ENCODE data around the gene UNC45A.

DNA sequence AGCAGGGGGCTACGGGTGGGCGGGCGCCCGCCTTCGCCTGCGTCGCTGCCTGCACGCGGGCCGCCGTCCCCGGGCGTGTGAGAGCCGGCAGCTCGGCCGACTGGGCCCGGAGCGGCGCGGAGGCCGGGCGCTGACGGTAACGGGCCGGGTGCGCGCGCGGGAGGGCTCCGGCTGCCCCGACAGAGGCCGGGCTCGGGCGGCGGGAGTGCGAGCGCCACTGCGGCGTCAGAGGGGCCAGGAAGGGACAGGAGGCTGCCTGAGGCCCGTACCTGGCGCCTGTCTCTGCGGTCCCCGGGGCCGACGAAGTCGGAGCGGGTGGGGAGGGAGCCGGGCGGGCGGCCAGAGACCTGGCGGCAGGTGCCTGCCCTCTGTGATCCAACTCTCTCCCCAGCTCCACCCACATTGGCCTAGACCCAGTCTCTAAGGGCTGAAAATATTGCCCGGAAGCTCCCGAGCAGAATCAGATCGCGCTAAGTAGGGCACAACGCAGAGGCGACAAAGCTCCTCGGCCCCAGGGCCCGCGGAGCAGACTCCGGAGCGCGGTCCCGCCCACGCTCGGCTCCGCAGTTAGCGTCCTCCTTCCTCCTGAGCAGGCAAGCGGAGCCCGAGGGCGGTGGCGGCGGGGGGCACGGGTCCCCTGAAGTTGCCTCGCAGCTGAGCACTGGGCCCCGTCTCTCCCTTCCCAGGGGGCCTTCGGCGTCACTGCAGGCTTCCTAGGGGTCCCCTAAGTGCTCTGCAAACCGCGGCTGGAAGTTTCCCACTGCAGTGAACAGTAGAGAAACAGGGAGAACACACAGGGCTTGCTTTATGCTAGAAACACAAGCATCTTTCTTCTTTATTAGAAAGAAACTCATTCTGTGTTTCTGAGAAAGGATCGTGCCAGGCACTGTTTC, 32.0 kb upstream of the UNC45A start, which contains the start of gene MAN2A2:
- TF ChIP-seq, protein P1, sequence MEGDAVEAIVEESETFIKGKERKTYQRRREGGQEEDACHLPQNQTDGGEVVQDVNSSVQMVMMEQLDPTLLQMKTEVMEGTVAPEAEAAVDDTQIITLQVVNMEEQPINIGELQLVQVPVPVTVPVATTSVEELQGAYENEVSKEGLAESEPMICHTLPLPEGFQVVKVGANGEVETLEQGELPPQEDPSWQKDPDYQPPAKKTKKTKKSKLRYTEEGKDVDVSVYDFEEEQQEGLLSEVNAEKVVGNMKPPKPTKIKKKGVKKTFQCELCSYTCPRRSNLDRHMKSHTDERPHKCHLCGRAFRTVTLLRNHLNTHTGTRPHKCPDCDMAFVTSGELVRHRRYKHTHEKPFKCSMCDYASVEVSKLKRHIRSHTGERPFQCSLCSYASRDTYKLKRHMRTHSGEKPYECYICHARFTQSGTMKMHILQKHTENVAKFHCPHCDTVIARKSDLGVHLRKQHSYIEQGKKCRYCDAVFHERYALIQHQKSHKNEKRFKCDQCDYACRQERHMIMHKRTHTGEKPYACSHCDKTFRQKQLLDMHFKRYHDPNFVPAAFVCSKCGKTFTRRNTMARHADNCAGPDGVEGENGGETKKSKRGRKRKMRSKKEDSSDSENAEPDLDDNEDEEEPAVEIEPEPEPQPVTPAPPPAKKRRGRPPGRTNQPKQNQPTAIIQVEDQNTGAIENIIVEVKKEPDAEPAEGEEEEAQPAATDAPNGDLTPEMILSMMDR (IDR thresholded peaks at IDR 0.05) = no peak
- no peak for TF ChIP-seq POLR2AphosphoS5 (IDR thresholded peaks at IDR 0.05)
- no peak for TF ChIP-seq EP300 (IDR thresholded peaks at IDR 0.05)
